ENCODE data around the gene HDAC11.
A peak's percentile ranks its signal among the peaks of the same experiment; 100 is the strongest.
"Not testable (repeated sequence)": the region's sequence is repeated elsewhere in the genome, so short reads cannot be mapped to it uniquely, and the experiment has no call there.

The HDAC11 gene

GRCh38 chr3:13479582-13480339, at the start of gene HDAC11:
HDAC11 (plus strand) TSS chr3:13480306; CDS start chr3:13480348, 42 bp downstream.
- peak; percentile 89 for DNase-seq

GRCh38 chr3:13430411-13430875, 49.7 kb upstream of the HDAC11 start:
- not testable (repeated sequence) for DNase-seq

- DNase-seq: no peak
Observed at GRCh38 chr3:13432093-13432492, 48.0 kb upstream of the HDAC11 start.

GRCh38 chr3:13433912-13434311, 46.2 kb upstream of the HDAC11 start:
- DNase-seq: no peak

- DNase-seq: not testable (repeated sequence)
Observed at GRCh38 chr3:13436213-13436612, 43.9 kb upstream of the HDAC11 start.

GRCh38 chr3:13440204-13440817, 39.8 kb upstream of the HDAC11 start:
- no peak for DNase-seq

GRCh38 chr3:13442882-13443281, 37.2 kb upstream of the HDAC11 start:
- not testable (repeated sequence) for DNase-seq

GRCh38 chr3:13451301-13451673, 28.8 kb upstream of the HDAC11 start:
- no peak for DNase-seq

GRCh38 chr3:13452490-13453335, 27.4 kb upstream of the HDAC11 start:
- peak; percentile 25 for DNase-seq

- no peak for DNase-seq
Observed at GRCh38 chr3:13455644-13456043, 24.5 kb upstream of the HDAC11 start.

- DNase-seq: no peak
Observed at GRCh38 chr3:13457593-13457992, 22.5 kb upstream of the HDAC11 start.

GRCh38 chr3:13459605-13460340, 20.3 kb upstream of the HDAC11 start:
- no peak for DNase-seq

GRCh38 chr3:13460341-13460736, 19.8 kb upstream of the HDAC11 start:
- DNase-seq: no peak

GRCh38 chr3:13461169-13462124, 18.7 kb upstream of the HDAC11 start:
- no peak for DNase-seq

- DNase-seq: no peak
Observed at GRCh38 chr3:13462125-13462629, 17.9 kb upstream of the HDAC11 start.

GRCh38 chr3:13462822-13463221, 17.3 kb upstream of the HDAC11 start:
- peak; percentile 66 for DNase-seq

- DNase-seq: no peak
Observed at GRCh38 chr3:13463618-13464400, 16.3 kb upstream of the HDAC11 start.

GRCh38 chr3:13465236-13465873, 14.8 kb upstream of the HDAC11 start:
- no peak for DNase-seq

- no peak for DNase-seq
Observed at GRCh38 chr3:13466781-13467180, 13.3 kb upstream of the HDAC11 start.
